Measurements from ENCODE around the gene IFT80. TPM values are rescaled to one million over a fixed set of nuclear protein-coding genes. Genes with fewer than 3 reads are reported as not detected.

IFT80 gene
- total and polyA plus RNA-seq, 9 of the 15 experiments (the other 6 are each of a cell fraction or from before 2014, with no cell fraction given) = 6.7 to 21.1 (median 16.4) TPM

- no peak overlapping the region for H3K9ac ChIP-seq (ENCODE audit: insufficient read depth in 1 of 2, low read depth in 2 of 2, low read length in 2 of 2)
- no peak for ATAC-seq
- H2AFZ ChIP-seq (ENCODE audit: low read depth, low read length) = no peak overlapping the region
- H3K27ac ChIP-seq (ENCODE audit: extremely low read depth, low read depth, low read length) = no peak overlapping the region
- no peaks in the 10 kb centered on the region for H4K20me1 ChIP-seq (replicated peaks; ENCODE audit: control insufficient read depth, insufficient read depth, low read length)
- no TSS peak for BruUV-seq (replicated peaks)
- no peaks in the 10 kb centered on the region for H3K9me1 ChIP-seq (ENCODE audit: control insufficient read depth, insufficient read depth, low read length)
- TF ChIP-seq ELF4 (CRISPR knock-in tag; IDR thresholded peaks at IDR 0.05) (no peak), CHD1 (IDR thresholded peaks at IDR 0.05; ENCODE audit: low read length) (no peak), RBM17 (IDR thresholded peaks at IDR 0.05; ENCODE audit: borderline replicate concordance, low read depth, low read length) (no peak), ZBTB9 (CRISPR knock-in tag; IDR thresholded peaks at IDR 0.05) (no peak), ZNF143 (CRISPR knock-in tag; IDR thresholded peaks at IDR 0.05) (no peak), MTA3 (IDR thresholded peaks at IDR 0.05; ENCODE audit: borderline replicate concordance) (no peak), THAP7 (CRISPR knock-in tag; IDR thresholded peaks at IDR 0.05) (no peak), JUN (IDR thresholded peaks at IDR 0.05; ENCODE audit: borderline replicate concordance, low read depth, low read length) (no peak), JUN (CRISPR knock-in tag; IDR thresholded peaks at IDR 0.05; ENCODE audit: borderline replicate concordance) (no peak)
- H3K36me3 ChIP-seq (ENCODE audit: control insufficient read depth, insufficient read depth, low read length) = no peaks in the 10 kb centered on the region
- CTCF ChIA-PET (ENCODE audit: low intra/inter-chr PET ratio) = no interaction called here
- H3K4me3 ChIP-seq = no peak overlapping the region
- no peaks in the 10 kb centered on the region for H3K79me2 ChIP-seq (ENCODE audit: control insufficient read depth, insufficient read depth, low read length)
- H3K4me1 ChIP-seq (replicated peaks in 1 of 2; ENCODE audit: control insufficient read depth in 2 of 2, insufficient read depth in 2 of 2, low read length in 2 of 2) = no peaks in the 10 kb centered on the region; a peak in 1 of 5 replicates
- WGBS (ENCODE audit: insufficient coverage, low coverage, missing lambda C conversion rate) = 82% methylated on average over 2 of the region's 2 CpGs
- no peak for FAIRE-seq
- intact Hi-C loops (cut with micrococcal nuclease) (no loop called here), in situ Hi-C loops (cut with MboI) (no loop called here)
- H3K9me3 ChIP-seq (replicated peaks; ENCODE audit: control insufficient read depth, insufficient read depth, low read depth, low read length) = no peaks in the 10 kb centered on the region
- no peak overlapping the region for H3K4me2 ChIP-seq (ENCODE audit: insufficient read depth, low read length)
- DNase-seq (ENCODE audit: extremely low read depth in 1 of 4, low spot score in 3 of 4) = no peak
- POLR2A ChIA-PET = interaction anchor here (1.4 to 1.8 kb wide), 2 partner anchors 8 to 17 kb away, joined by 5 to 6 read pairs; no protein-coding TSS in a partner anchor
- no peaks in the 10 kb centered on the region for H3K27me3 ChIP-seq (ENCODE audit: control insufficient read depth in 2 of 2, insufficient read depth in 2 of 2, low read length in 2 of 2)
Measured at GRCh38 chr3:160376681-160377080, 22.3 kb downstream of the IFT80 start.

All from K562 (cell line).